GM12801 (cell line): ENCODE measurements around the gene RRAD.

Experiments used
- CTCF ChIP-seq: IDR thresholded peaks from one replicate; pipeline ENCODE4 v1.5.1; 2011; ENCODE audit warnings: control low read depth; ENCODE audit not compliant: insufficient read length; ENCODE audit errors: extremely low read depth

RRAD gene

DNA sequence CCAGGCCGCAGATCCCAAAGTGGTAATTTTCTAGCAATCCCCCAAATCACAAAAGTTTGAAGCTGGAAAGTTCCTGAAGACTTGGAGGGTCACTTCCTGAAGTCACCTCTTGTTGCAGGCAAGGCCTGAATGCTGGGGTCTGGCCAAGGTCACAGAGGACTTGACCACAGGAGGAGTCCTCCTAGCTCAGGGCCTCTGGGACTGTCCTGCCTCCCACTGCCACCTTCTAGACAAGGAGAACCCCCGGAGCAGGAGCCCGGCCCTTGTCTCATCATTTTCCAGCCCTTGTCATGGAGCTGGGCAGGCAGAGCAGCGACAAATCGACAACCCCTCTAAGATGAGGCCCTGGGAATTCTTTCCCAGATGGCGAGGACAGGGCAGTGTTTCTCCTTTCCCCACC lies 7.0 kb downstream of the RRAD start:
- no peak for TF ChIP-seq CTCF

GRCh38 chr16:66917741-66918140 lies 7.6 kb downstream of the RRAD start:
- TF ChIP-seq CTCF = no peak

- TF ChIP-seq CTCF = no peak
Observed at GRCh38 chr16:66916518-66916917, 8.8 kb downstream of the RRAD start.

DNA sequence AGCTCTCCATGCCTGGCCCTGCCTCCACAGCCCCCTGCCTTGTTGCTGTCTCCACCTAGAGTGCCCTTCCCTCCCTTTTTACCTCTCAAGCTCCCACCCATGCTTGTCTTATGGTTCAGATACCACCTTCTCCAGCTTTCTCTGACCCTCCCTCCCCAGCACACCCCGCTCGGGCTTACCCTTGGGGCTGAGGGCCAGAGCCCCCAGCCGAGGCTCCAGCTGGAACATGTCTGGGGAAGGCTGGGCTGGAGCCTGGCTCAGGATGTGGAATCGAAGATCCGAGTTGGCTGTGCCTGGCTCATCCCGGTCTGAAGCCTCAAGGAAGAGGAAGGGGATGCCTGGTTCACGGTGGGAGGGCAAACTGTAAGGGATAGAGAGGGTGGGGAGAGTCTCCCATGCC lies 10.3 kb downstream of the RRAD start:
- TF ChIP-seq CTCF = no peak

DNA sequence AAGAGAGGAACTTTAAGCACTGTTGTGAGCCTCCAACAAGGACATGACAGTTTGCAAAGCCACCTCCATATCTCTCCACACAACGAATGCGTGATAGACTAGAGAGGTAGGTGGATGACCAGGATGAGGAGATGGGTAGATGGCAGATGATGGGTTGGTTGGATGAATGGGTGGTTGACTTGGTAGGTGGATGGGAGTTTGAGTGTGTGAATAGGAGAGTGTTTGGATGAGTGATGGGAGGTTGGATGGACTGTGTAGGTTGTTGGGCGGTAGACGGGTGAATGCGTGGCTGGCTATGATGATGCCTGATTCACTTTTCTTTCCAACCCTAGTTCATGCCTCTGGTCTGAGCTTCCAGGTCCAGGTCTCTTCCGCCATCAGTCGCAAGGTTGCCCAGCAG lies 10.8 kb downstream of the RRAD start:
- TF ChIP-seq CTCF = no peak

DNA sequence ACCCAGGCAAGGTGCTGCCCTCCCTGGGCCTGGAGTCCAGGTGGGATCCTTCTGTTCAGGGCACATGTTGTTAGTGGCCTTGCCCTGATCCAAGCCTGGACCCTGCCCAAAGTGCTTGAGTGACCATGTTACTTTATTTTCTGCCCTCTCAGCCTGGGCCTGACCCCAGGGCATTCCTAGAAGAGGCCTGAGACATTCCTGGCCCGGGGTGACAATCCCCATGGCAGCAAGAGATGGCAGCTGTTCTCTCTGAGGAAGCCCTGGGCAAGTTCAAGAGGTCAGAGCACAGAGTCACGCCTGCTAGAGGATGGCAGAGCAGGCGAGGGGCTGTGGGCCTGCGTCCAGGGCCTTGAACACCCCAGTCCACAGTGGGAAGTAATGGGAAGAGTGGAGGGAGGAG lies 11.6 kb downstream of the RRAD start:
- TF ChIP-seq CTCF = no peak

GRCh38 chr16:66913081-66913480 lies 12.3 kb downstream of the RRAD start:
- TF ChIP-seq CTCF = no peak

- TF ChIP-seq CTCF = no peak
Observed at GRCh38 chr16:66911801-66912200, 13.5 kb downstream of the RRAD start.
